ENCODE data around the gene TBC1D30. TPM values are rescaled to one million over a fixed set of nuclear protein-coding genes. Genes with fewer than 3 reads are reported as not detected.

Gene TBC1D30
- total RNA-seq, 1 donor from 2014 or later = 4.2 TPM

DNA sequence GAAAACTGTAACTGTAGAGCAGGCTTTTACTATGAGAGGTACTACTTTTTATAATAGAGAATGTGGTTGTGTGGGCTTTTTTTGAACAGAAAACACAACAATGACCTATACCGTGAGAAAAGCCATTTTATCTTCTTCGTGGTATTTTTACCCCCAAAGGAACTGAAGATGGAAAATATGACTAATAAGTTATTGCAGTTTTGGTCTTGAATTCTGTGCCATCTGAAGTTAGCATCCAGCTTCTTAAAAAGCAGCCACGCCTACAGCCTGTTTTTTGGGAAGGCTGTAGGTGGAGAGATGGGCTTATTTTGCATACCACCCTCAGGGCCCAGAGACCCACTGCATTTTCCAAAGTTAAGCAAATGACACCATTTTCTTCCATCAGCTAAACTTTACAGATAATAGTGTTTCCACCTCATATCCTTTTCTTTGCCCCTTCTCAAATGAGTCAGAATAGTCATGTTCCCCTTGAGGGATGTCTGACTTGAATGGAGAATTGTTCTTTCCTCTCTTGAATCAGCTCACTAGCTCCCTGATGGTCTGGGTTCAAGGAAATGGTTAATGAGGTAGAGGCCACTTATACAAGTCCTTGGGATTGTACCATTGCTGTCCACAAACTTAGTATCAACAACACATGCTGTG, 53.0 kb downstream of the TBC1D30 start:
- FAIRE-seq (no peak), DNase-seq (ENCODE audit: low read depth) (no peak)
- no peaks in the 10 kb centered on the region for H3K27me3 ChIP-seq (ENCODE audit: control insufficient read depth, insufficient read depth, low read length)
- H3K4me3 ChIP-seq (ENCODE audit: low read depth, low read length) = no peak overlapping the region
- TF ChIP-seq CTCF (IDR thresholded peaks at IDR 0.05; ENCODE audit: insufficient read depth, low read length, severe bottlenecking) = no peak
- no peaks in the 10 kb centered on the region for H3K36me3 ChIP-seq (ENCODE audit: control insufficient read depth, insufficient read depth, low read length)

GRCh38 chr12:64882687-64883086, 58.2 kb downstream of the TBC1D30 start:
- no peak for FAIRE-seq
- Histone ChIP-seq H3K4me3 (ENCODE audit: low read depth, low read length) (no peak overlapping the region), H3K27me3 (ENCODE audit: control insufficient read depth, insufficient read depth, low read length) (no peaks in the 10 kb centered on the region), H3K36me3 (ENCODE audit: control insufficient read depth, insufficient read depth, low read length) (no peaks in the 10 kb centered on the region)
- TF ChIP-seq CTCF (IDR thresholded peaks at IDR 0.05; ENCODE audit: insufficient read depth, low read length, severe bottlenecking) = no peak
- no peak for DNase-seq (ENCODE audit: low read depth)

DNA sequence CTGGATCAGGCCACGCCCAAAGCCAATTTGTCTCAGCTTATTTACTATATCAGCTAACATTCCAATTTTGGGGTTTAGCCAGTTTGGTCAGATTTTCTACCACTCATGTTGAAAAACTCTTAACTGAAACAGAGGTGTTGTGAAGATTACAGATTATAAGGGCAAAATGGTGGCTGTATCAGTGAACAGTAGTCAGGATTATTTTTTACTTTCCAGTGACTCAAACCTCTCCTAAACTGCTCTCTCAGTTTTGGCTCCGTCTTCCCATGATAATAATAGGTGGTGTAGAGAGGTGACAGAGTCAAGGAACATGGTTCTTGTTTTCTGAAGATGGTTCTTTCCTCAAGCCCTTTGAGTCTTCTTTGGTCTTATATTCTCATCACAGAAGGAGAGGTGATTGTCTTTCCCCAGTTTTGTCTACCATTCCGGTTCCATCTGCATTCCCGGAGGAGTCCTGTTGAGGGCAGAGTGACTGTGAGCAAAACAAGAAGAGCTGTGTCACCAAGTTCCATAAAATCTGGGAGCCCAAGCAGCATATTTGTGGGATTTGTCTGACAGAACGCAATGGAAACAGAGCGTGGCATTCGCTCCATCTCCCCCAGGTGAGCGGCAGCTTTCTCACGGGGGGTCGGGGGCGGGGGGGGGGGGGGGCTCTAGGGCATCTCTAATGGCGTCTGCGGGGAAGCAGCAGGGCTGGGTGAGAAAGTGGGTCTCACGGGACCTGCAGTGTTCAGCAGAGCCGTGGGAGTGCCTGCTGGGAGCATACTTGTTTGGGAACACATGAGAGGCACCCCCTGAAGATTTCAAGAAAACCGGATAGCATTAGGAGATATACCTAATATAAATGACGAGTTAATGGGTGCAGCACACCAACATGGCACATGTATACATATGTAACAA, 59.1 kb downstream of the TBC1D30 start:
- DNase-seq (ENCODE audit: low read depth) = no peak
- FAIRE-seq = no peak
- Histone ChIP-seq H3K4me3 (ENCODE audit: low read depth, low read length) (no peak overlapping the region), H3K27me3 (ENCODE audit: control insufficient read depth, insufficient read depth, low read length) (no peaks in the 10 kb centered on the region), H3K36me3 (ENCODE audit: control insufficient read depth, insufficient read depth, low read length) (no peaks in the 10 kb centered on the region)
- no peak for TF ChIP-seq CTCF (IDR thresholded peaks at IDR 0.05; ENCODE audit: insufficient read depth, low read length, severe bottlenecking)

DNA sequence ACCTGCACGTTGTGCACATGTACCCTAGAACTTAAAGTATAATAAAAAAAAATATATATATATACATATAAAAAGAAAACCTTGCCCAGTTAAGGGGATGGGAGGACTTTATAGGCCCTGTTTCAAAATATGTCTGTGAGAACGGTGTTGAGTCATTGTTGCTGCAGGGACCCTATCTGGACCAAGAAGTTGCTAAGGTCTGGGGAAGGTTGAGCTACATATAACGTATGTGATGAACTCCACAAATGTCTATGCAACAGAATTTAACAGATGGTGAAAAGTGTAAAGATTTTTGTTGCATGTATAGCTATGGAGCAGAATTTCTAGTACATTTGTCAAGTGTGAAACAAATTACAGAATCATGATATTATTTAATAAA, 59.7 kb downstream of the TBC1D30 start:
- no peak for TF ChIP-seq CTCF (IDR thresholded peaks at IDR 0.05; ENCODE audit: insufficient read depth, low read length, severe bottlenecking)
- Histone ChIP-seq H3K4me3 (ENCODE audit: low read depth, low read length) (no peak overlapping the region), H3K36me3 (ENCODE audit: control insufficient read depth, insufficient read depth, low read length) (no peaks in the 10 kb centered on the region), H3K27me3 (ENCODE audit: control insufficient read depth, insufficient read depth, low read length) (no peaks in the 10 kb centered on the region)
- no peak for FAIRE-seq
- no peak for DNase-seq (ENCODE audit: low read depth)

- DNase-seq (ENCODE audit: low read depth) = no peak
- no peak overlapping the region for H3K4me3 ChIP-seq (ENCODE audit: low read depth, low read length)
- no peaks in the 10 kb centered on the region for H3K27me3 ChIP-seq (ENCODE audit: control insufficient read depth, insufficient read depth, low read length)
- FAIRE-seq = no peak
- no peaks in the 10 kb centered on the region for H3K36me3 ChIP-seq (ENCODE audit: control insufficient read depth, insufficient read depth, low read length)
- no peak for TF ChIP-seq CTCF (IDR thresholded peaks at IDR 0.05; ENCODE audit: insufficient read depth, low read length, severe bottlenecking)
These were observed 60.3 kb downstream of the TBC1D30 start for GRCh38 chr12:64884728-64885127.

All from bronchial epithelial cell (primary cell).